Activated CD4-positive, alpha-beta T cell treated with anti-CD3 and anti-CD28 coated beads for 24 hours (primary cell): ENCODE measurements around the gene CTXN2.

Experiments
- DNase-seq, 2 donors: peaks; one replicate each; pipeline ENCODE4 v3.0.0-alpha.2; 2020; ENCODE audit warnings: low read depth in 2 of 2

CTXN2 gene

GRCh38 chr15:48222627-48223026 lies 31.2 kb downstream of the CTXN2 start:
- DNase-seq, result no peak

- DNase-seq, result no peak
Measured at GRCh38 chr15:48225771-48226170, 34.3 kb downstream of the CTXN2 start.

- DNase-seq, result no peak
Measured at GRCh38 chr15:48230498-48230897, 39.0 kb downstream of the CTXN2 start.

- no peak for DNase-seq
Measured at GRCh38 chr15:48233246-48233645, 41.8 kb downstream of the CTXN2 start.

- no peak for DNase-seq
Measured at GRCh38 chr15:48239334-48239733, 47.9 kb downstream of the CTXN2 start.

- DNase-seq, result no peak
Measured at GRCh38 chr15:48242015-48242414, 50.5 kb downstream of the CTXN2 start.

GRCh38 chr15:48242535-48242934 lies 51.1 kb downstream of the CTXN2 start:
- no peak for DNase-seq

GRCh38 chr15:48244921-48245320 lies 53.5 kb downstream of the CTXN2 start:
- DNase-seq, result no peak

- DNase-seq, result no peak
Measured at GRCh38 chr15:48248414-48248813, 56.9 kb downstream of the CTXN2 start.

- DNase-seq, result no peak
Measured at GRCh38 chr15:48250640-48251076, 59.2 kb downstream of the CTXN2 start.

GRCh38 chr15:48253172-48253571 lies 61.7 kb downstream of the CTXN2 start:
- no peak for DNase-seq
